IPS-18c (cell line): Measurements from ENCODE around the gene USPL1.
"Not testable (repeated sequence)": the region's sequence is repeated elsewhere in the genome, so short reads cannot be mapped to it uniquely, and the experiment has no call there.

Source experiments
- H3K4me3 ChIP-seq: 2 replicates; pipeline ENCODE4 v1.7.0; 2013; ENCODE audit warnings: low read depth, mild to moderate bottlenecking, low read length, moderate library complexity; ENCODE audit not compliant: insufficient read depth
- H3K9me3 ChIP-seq: one replicate; pipeline ENCODE4 v1.6.1; 2013; ENCODE audit warnings: mild to moderate bottlenecking, low read length, moderate library complexity; ENCODE audit not compliant: control insufficient read depth, insufficient read depth

Gene USPL1

GRCh38 chr13:30645629-30646028 lies 27.9 kb downstream of the USPL1 start:
- Histone ChIP-seq H3K4me3 (no peak overlapping the region), H3K9me3 (no peaks in the 10 kb centered on the region)

- Histone ChIP-seq H3K4me3 (no peak overlapping the region), H3K9me3 (no peaks in the 10 kb centered on the region)
Measured at GRCh38 chr13:30647420-30647819, 29.7 kb downstream of the USPL1 start.

GRCh38 chr13:30647824-30648521 lies 30.3 kb downstream of the USPL1 start:
- H3K4me3 ChIP-seq: no peak overlapping the region

GRCh38 chr13:30648522-30649012 lies 30.8 kb downstream of the USPL1 start:
- Histone ChIP-seq H3K9me3 (no peaks in the 10 kb centered on the region), H3K4me3 (no peak overlapping the region)

More at GRCh38 chr13:30647824-30648521, 30.3 kb downstream of the USPL1 start:
- H3K9me3 ChIP-seq: no peaks in the 10 kb centered on the region

GRCh38 chr13:30651648-30652047 lies 33.9 kb downstream of the USPL1 start:
- not testable (repeated sequence) for H3K9me3 ChIP-seq, H3K4me3 ChIP-seq

- H3K4me3 ChIP-seq: no peak overlapping the region
- no peaks in the 10 kb centered on the region for H3K9me3 ChIP-seq
Measured at GRCh38 chr13:30652746-30653386, 35.1 kb downstream of the USPL1 start.

- Histone ChIP-seq H3K4me3 (no peak overlapping the region), H3K9me3 (no peaks in the 10 kb centered on the region)
Measured at GRCh38 chr13:30654430-30654829, 36.7 kb downstream of the USPL1 start.

GRCh38 chr13:30656178-30656577 lies 38.5 kb downstream of the USPL1 start:
- Histone ChIP-seq H3K4me3 (no peak overlapping the region), H3K9me3 (no peaks in the 10 kb centered on the region)

- Histone ChIP-seq H3K9me3 (no peaks in the 10 kb centered on the region), H3K4me3 (no peak overlapping the region)
Measured at GRCh38 chr13:30659980-30660379, 42.3 kb downstream of the USPL1 start.

GRCh38 chr13:30660796-30661195 lies 43.1 kb downstream of the USPL1 start:
- Histone ChIP-seq H3K9me3 (no peaks in the 10 kb centered on the region), H3K4me3 (no peak overlapping the region)

GRCh38 chr13:30664689-30665275 lies 47.1 kb downstream of the USPL1 start:
- Histone ChIP-seq H3K4me3 (no peak overlapping the region), H3K9me3 (no peaks in the 10 kb centered on the region)

GRCh38 chr13:30665638-30666037 lies 47.9 kb downstream of the USPL1 start:
- H3K9me3 ChIP-seq: no peaks in the 10 kb centered on the region

GRCh38 chr13:30666113-30666512 lies 48.4 kb downstream of the USPL1 start:
- no peak overlapping the region for H3K4me3 ChIP-seq
- H3K9me3 ChIP-seq: no peaks in the 10 kb centered on the region

More at GRCh38 chr13:30665638-30666037, 47.9 kb downstream of the USPL1 start:
- H3K4me3 ChIP-seq: no peak overlapping the region

GRCh38 chr13:30667014-30667413 lies 49.3 kb downstream of the USPL1 start:
- Histone ChIP-seq H3K9me3 (no peaks in the 10 kb centered on the region), H3K4me3 (no peak overlapping the region)

GRCh38 chr13:30668312-30668711 lies 50.6 kb downstream of the USPL1 start:
- no peak overlapping the region for H3K4me3 ChIP-seq

GRCh38 chr13:30671271-30671815 lies 53.6 kb downstream of the USPL1 start:
- no peak overlapping the region for H3K4me3 ChIP-seq
- H3K9me3 ChIP-seq: no peaks in the 10 kb centered on the region

More at GRCh38 chr13:30668312-30668711, 50.6 kb downstream of the USPL1 start:
- H3K9me3 ChIP-seq: no peaks in the 10 kb centered on the region

- no peaks in the 10 kb centered on the region for H3K9me3 ChIP-seq
- H3K4me3 ChIP-seq: peak overlapping the region; percentile 53
Measured at GRCh38 chr13:30673669-30674521, 56.2 kb downstream of the USPL1 start.
